ENCODE measurements around the gene LRTM2. TPM values are rescaled to one million over a fixed set of nuclear protein-coding genes. Genes with fewer than 3 reads are reported as not detected.

The LRTM2 gene
- total and polyA plus RNA-seq, 7 donors: 0.09 to 0.41 TPM; not detected in 5

GRCh38 chr12:1797011-1797901 lies 23.1 kb upstream of the LRTM2 start:
- Histone ChIP-seq H3K36me3 (no peaks in the 10 kb centered on the region), H3K27me3 (no peaks in the 10 kb centered on the region), H3K27ac (peak overlapping the region; percentile 78 to 86 (median 84)), H3K4me1 (peaks cover 0 to 35% (median 30%) of the 10 kb centered on the region in 4 donors), H3K9me3 (no peaks in the 10 kb centered on the region), H3K4me3 (peak overlapping the region; percentile 34 to 64 (median 58))
- intact Hi-C loops (cut with DNase I): loop anchor here (2.0 to 5.0 kb wide), 3 partner anchors 255 to 786 kb away; partner anchors contain the start of gene CACNA1C
- DNase-seq: peak; percentile 82
- WGBS, 2 donors: 10 to 17% methylated on average over 71 of the region's 71 CpGs
- peak in 1 of 2 donors; percentile 56 for TF ChIP-seq POLR2A (IDR thresholded peaks at IDR 0.05)
- TF ChIP-seq POLR2AphosphoS5 (IDR thresholded peaks at IDR 0.05): peak in 3 of 4 donors; percentile 64 to 77 (median 76)
- TF ChIP-seq CTCF (IDR thresholded peaks at IDR 0.05): no peak
- no peak for TF ChIP-seq EP300 (IDR thresholded peaks at IDR 0.05)

- Histone ChIP-seq H3K4me3 (no peak overlapping the region), H3K27me3 (no peaks in the 10 kb centered on the region), H3K9me3 (no peaks in the 10 kb centered on the region), H3K27ac (peak overlapping the region; percentile 78 to 86 (median 84)), H3K4me1 (peaks cover 0 to 35% (median 30%) of the 10 kb centered on the region in 4 donors), H3K36me3 (no peaks in the 10 kb centered on the region)
- intact Hi-C loops (cut with DNase I): loop anchor here (2.0 to 5.0 kb wide), 3 partner anchors 254 to 785 kb away; partner anchors contain the start of gene CACNA1C
- DNase-seq: peak; percentile 66
- 93 to 94% methylated on average over 22 of the region's 22 CpGs for WGBS, 2 donors
- no peak for TF ChIP-seq POLR2A (IDR thresholded peaks at IDR 0.05)
- no peak for TF ChIP-seq CTCF (IDR thresholded peaks at IDR 0.05)
- no peak for TF ChIP-seq POLR2AphosphoS5 (IDR thresholded peaks at IDR 0.05)
- TF ChIP-seq EP300 (IDR thresholded peaks at IDR 0.05): no peak
Measured at GRCh38 chr12:1797991-1798640, 22.2 kb upstream of the LRTM2 start.

GRCh38 chr12:1798641-1799020 lies 21.7 kb upstream of the LRTM2 start:
- TF ChIP-seq EP300 (IDR thresholded peaks at IDR 0.05): no peak
- TF ChIP-seq POLR2A (IDR thresholded peaks at IDR 0.05): no peak
- no peak for TF ChIP-seq POLR2AphosphoS5 (IDR thresholded peaks at IDR 0.05)
- TF ChIP-seq CTCF (IDR thresholded peaks at IDR 0.05): no peak
- 85 to 92% methylated on average over 6 of the region's 6 CpGs for WGBS, 2 donors
- no peaks in the 10 kb centered on the region for H3K36me3 ChIP-seq
- H3K4me1 ChIP-seq: peaks cover 0 to 35% (median 30%) of the 10 kb centered on the region in 4 donors
- no peak overlapping the region for H3K4me3 ChIP-seq
- intact Hi-C loops (cut with DNase I): loop anchor here (5.0 kb wide), 2 partner anchors 254 to 489 kb away; partner anchors contain the start of gene CACNA1C
- H3K27ac ChIP-seq: no peak overlapping the region
- no peaks in the 10 kb centered on the region for H3K27me3 ChIP-seq
- H3K9me3 ChIP-seq: no peaks in the 10 kb centered on the region
- DNase-seq: no peak

- 90% methylated on average over 21 of the region's 21 CpGs for WGBS, 2 donors
- no peak overlapping the region for H3K4me3 ChIP-seq
- intact Hi-C loops (cut with DNase I): loop anchor here (5.0 kb wide), 2 partner anchors 253 to 488 kb away; partner anchors contain the start of gene CACNA1C
- no peak overlapping the region for H3K27ac ChIP-seq
- H3K36me3 ChIP-seq: no peaks in the 10 kb centered on the region
- no peaks in the 10 kb centered on the region for H3K9me3 ChIP-seq
- no peak for DNase-seq
- no peak for TF ChIP-seq POLR2AphosphoS5 (IDR thresholded peaks at IDR 0.05)
- no peak for TF ChIP-seq CTCF (IDR thresholded peaks at IDR 0.05)
- no peak for TF ChIP-seq POLR2A (IDR thresholded peaks at IDR 0.05)
- no peak for TF ChIP-seq EP300 (IDR thresholded peaks at IDR 0.05)
- no peaks in the 10 kb centered on the region for H3K27me3 ChIP-seq
- peaks cover 0 to 35% (median 30%) of the 10 kb centered on the region in 4 donors for H3K4me1 ChIP-seq
Measured at GRCh38 chr12:1799051-1799881, 21.1 kb upstream of the LRTM2 start.

Measured in sigmoid colon (tissue), 7 donors.